MM.1S (cell line): ENCODE data around the gene PPM1B.

Source experiments
- EZH2 ChIP-seq: fragments of 300-600 bp; sonication (generic); optimal IDR thresholded peaks from 2 replicates; pipeline ENCODE3; 2017; ENCODE audit warnings: low read depth, mild to moderate bottlenecking, antibody characterized with exemption, low read length, mixed read lengths
- EZH2phosphoT487 ChIP-seq: fragments of 300-600 bp; sonication (generic); IDR thresholded peaks from 2 replicates; pipeline ENCODE4 v1.6.1; 2018; ENCODE audit warnings: antibody characterized with exemption, low read length
- TF ChIP-seq, protein P1 (sequence below): fragments of 300-600 bp; sonication (generic); IDR thresholded peaks from 2 replicates; pipeline ENCODE4 v1.5.1; 2016; ENCODE audit warnings: antibody characterized with exemption, low read length, mixed read lengths

GRCh38 chr2:44271296-44271695 is 102.6 kb downstream of the PPM1B start:
- TF ChIP-seq, protein P1, sequence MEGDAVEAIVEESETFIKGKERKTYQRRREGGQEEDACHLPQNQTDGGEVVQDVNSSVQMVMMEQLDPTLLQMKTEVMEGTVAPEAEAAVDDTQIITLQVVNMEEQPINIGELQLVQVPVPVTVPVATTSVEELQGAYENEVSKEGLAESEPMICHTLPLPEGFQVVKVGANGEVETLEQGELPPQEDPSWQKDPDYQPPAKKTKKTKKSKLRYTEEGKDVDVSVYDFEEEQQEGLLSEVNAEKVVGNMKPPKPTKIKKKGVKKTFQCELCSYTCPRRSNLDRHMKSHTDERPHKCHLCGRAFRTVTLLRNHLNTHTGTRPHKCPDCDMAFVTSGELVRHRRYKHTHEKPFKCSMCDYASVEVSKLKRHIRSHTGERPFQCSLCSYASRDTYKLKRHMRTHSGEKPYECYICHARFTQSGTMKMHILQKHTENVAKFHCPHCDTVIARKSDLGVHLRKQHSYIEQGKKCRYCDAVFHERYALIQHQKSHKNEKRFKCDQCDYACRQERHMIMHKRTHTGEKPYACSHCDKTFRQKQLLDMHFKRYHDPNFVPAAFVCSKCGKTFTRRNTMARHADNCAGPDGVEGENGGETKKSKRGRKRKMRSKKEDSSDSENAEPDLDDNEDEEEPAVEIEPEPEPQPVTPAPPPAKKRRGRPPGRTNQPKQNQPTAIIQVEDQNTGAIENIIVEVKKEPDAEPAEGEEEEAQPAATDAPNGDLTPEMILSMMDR: no peak
- TF ChIP-seq EZH2phosphoT487: no peak
- TF ChIP-seq EZH2: no peak
